Inferior parietal cortex (tissue), 1 donor: Measurements from ENCODE around the gene SPOCK1.

Experiments used
- DNase-seq: peaks from one replicate; pipeline ENCODE4 v3.0.0-alpha.2; 2016; ENCODE audit errors: extremely low spot score

The SPOCK1 gene

GRCh38 chr5:137075163-137075970 lies 423.8 kb downstream of the SPOCK1 start:
- DNase-seq, result no peak

DNA sequence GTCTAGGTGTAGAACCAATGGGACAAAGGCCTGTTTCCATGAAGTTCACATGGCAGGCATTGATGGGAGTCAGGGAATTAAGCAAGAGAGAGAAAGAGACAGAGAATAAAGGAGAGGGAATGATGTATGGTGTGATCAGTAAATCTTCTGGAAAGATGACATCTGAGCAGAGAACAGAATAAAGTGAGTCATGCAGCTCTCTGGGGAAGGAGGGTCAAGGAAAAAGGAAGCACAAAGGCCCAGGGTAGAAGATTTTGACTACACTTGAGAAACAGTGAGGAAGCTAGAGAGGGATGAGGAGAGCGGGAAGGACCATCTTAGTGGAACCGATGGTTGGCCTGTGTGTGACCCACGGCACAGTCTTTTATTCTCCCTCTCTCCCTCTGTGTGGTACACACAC lies 425.9 kb downstream of the SPOCK1 start:
- no peak for DNase-seq

GRCh38 chr5:137072361-137073115 lies 426.6 kb downstream of the SPOCK1 start:
- DNase-seq, result no peak

DNA sequence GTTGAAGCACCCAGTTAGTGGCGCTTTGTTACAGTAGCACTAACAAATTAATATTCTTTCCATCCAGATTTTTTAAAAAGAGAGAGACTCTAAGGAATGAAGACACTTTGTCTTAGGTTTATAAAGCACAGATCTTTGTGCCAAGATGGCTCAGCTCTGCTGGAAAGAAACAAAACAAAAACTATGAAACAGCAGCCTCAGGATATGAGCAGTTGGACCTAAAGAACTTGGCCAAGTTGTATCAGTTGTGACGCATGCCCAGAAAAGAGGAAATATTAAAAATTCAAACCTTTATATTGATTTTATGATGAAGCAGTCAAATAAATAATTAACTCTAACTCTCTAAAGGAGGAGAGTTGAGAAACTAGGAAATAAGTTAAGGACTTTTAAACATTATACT lies 427.2 kb downstream of the SPOCK1 start:
- DNase-seq, result no peak

DNA sequence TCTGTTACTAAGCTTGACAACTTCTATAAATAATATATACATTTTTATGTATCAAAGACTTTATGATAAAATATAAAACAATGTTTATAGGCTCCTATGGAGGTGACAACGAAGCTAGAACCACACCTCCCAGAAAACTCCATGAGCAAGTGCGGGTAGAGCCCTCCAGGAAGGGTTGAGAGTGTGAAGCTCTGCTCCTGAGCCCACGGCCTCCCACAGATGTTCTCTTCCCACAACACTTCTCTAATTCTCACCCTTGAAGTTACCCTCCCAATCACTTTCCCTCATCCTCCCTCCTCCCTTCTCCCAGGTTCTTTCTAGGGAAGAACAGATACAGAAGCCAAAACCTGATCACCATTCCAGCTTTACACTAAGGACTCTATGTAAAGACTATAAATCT lies 427.6 kb downstream of the SPOCK1 start:
- no peak for DNase-seq

- no peak for DNase-seq
Measured at GRCh38 chr5:137070521-137070920, 428.6 kb downstream of the SPOCK1 start.

- DNase-seq, result no peak
Measured at GRCh38 chr5:137069358-137069757, 429.8 kb downstream of the SPOCK1 start.

GRCh38 chr5:137061382-137061781 lies 437.7 kb downstream of the SPOCK1 start:
- no peak for DNase-seq

DNA sequence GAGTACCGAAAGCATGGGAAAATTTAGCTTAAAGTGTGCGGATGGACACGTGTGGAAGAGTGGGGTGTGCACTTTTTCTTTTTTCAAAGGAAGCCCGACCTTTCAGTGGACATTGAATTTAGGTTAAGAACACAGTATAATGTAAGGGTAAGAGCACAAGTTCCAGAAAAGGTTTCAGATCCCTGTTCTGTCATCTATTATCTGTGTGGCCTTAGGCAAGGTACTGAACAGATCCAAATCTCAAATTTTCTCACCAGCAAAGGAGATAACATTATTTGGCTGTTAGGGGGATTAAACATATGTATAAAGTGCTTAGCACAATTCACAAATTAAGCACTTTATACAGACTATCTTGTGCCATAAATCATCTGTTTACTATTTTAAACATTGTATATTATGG lies 441.0 kb downstream of the SPOCK1 start:
- no peak for DNase-seq

DNA sequence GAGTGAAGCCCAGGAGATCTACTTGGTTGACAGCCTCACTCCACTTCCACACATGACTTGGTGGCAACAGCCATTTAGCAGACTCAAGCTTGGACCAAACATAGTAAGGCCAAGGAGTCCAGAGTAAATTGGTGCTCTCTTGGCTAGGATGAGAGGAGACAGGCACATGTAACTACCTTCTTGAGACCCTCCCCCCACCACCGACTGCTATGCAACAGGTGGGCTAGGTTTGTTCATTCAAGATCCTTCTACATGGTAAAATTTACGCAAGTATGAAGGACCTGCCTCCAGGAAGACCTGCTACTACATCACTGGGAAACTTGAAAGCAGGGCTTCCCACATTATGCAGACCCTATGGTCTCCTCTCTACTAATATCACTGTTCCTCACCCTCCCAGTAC lies 442.4 kb downstream of the SPOCK1 start:
- DNase-seq, result no peak

GRCh38 chr5:137055271-137055872 lies 443.8 kb downstream of the SPOCK1 start:
- DNase-seq, result no peak

DNA sequence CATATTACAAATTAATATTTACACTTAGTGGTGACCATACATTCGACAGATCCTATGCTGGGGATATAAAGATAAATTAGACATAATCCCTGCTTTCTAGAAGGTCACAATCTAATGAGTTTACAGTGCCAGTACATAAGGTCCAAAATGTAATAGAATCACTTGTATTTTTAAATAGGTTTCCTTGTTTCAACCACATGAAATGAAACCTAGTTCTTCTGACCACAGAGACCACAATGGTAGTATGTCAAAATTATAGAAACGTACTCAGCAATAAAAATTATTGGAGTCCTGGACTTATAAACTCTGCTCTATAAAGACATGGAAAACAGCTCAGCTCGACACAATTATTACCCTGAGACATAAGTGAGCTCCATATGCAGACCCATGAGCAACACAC lies 444.3 kb downstream of the SPOCK1 start:
- DNase-seq, result no peak

- DNase-seq, result no peak
Measured at GRCh38 chr5:137054335-137054734, 444.8 kb downstream of the SPOCK1 start.

- DNase-seq, result no peak
Measured at GRCh38 chr5:137051161-137051560, 448.0 kb downstream of the SPOCK1 start.

DNA sequence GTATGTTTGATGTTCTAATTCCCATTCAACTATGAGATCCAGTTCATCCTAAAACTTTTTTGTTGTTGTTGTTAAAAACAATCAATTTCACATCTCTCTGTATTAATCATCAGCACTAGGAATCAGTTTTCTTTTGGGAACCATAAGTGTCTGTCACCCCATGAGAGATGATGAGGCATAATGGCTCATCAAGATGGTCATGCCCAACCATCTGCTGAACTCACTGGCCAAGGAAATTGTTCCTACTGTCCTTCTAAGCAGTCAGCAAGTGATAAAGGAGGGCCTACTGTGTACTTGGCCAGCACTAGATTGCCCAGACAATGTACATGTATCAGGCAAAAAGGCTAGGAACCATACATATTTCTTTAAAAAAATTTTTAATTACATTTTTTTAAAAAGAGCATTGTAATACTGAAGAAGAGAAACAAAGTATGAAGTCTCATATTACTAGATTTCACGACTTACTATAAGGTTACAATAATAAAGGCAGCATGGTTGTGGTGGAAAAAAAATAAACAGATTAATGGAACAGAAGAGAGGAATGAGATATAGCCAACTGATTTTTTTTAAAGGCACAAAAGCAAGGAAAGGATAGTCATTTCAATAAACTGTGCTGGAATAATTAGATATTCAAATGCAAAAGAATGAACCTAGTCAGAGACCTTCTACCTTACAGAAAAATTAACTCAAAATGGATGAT lies 458.3 kb downstream of the SPOCK1 start:
- no peak for DNase-seq

GRCh38 chr5:137040024-137040423 lies 459.1 kb downstream of the SPOCK1 start:
- no peak for DNase-seq

DNA sequence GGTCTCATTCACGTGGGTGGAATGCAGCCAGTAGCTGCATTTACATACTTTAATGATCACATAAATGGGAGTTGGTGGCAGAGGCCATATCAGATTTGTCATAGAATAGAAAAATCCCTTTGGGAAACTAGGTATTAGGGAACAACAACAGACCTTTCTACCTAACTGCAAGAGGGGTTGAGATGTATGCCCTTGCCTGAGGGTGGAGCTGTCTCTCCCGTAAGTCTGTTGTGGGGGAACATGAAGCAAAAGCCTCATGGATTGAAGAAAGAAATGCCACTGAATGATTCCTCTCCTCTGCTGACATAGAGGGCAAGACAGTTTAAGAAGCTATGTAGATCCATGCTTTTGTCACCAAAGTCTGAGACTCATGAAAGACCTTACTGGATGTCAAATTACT lies 461.3 kb downstream of the SPOCK1 start:
- DNase-seq, result no peak

- DNase-seq, result no peak
Measured at GRCh38 chr5:137036640-137037039, 462.5 kb downstream of the SPOCK1 start.

GRCh38 chr5:137035480-137035878 lies 463.6 kb downstream of the SPOCK1 start:
- no peak for DNase-seq

DNA sequence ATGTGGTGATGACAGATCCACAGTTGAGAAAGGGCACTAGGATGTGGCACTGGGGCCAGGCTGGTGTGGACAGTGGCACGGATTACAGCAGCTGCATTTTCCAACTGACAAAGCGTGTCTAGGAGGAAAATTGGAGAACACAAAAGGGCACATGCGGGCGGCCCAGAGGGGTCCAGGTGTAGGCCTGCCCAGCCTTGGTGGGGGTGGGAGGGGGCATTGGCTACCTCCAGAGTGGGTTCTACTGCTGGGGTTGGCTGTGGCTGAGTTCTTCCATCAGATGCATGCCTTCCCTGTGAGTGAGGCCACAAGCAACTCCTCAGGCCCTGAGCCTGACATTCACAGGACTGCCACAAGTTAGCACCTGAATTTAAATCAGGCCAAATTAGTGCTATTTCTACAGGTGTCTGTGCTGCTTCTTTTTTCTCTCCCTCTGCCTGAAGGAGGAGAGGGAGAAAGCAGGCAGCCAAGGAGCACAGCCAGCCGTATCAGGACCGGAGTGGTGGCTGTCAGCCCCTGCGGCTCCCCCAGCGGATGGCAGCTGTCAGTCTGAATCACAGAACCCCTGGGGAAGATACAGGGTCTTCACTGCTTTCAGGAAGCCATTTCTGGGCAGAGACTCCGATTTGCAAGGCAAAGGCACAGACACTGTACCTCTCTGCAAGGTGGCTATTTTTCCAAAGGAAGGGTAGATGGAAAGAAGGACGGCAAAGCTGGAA lies 464.2 kb downstream of the SPOCK1 start:
- no peak for DNase-seq

GRCh38 chr5:137034213-137034612 lies 464.9 kb downstream of the SPOCK1 start:
- DNase-seq, result no peak

DNA sequence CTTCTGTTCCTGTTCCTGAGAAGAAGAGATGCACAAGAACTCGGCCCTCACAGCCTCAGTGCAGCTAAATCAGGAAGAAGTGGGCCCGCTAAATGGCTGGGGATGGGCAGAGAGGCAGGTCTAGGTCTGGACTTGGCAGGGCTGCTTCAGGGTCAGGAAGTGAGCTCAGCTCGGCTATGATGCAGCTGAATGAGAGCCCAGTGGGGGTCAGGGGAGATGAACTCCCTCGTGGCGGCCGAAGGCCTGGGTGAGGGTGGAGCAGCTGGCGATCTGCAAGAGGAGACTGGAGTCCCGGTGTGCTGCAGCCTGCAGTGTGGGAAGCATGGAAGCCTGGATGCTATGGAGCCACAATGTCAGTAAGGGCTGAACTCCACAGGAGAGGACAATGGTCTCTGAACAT lies 466.2 kb downstream of the SPOCK1 start:
- DNase-seq, result no peak
